ENCODE results near the gene PI4KA. TPM values are rescaled to one million over a fixed set of nuclear protein-coding genes. Genes with fewer than 3 reads are reported as not detected.
"Not testable (repeated sequence)": the region's sequence is repeated elsewhere in the genome, so short reads cannot be mapped to it uniquely, and the experiment has no call there.

PI4KA gene
- total RNA-seq, 1 donor from 2014 or later: 20.4 TPM

GRCh38 chr22:20677684-20678242 lies 180.8 kb downstream of the PI4KA start:
- Histone ChIP-seq H3K27ac (ENCODE audit: low read depth, low read length) (no peak overlapping the region), H3K4me3 (ENCODE audit: low read length in 3 of 3) (no peak overlapping the region), H3K9ac (ENCODE audit: low read depth in 1 of 3, low read length in 3 of 3) (no peak overlapping the region), H3K4me1 (ENCODE audit: control insufficient read depth in 3 of 3, insufficient read depth in 3 of 3, low read length in 3 of 3) (no peaks in the 10 kb centered on the region), H3K27me3 (ENCODE audit: control insufficient read depth in 3 of 3, insufficient read depth in 3 of 3, low read length in 3 of 3) (no peaks in the 10 kb centered on the region), H3K9me3 (ENCODE audit: control insufficient read depth in 3 of 3, low read length in 3 of 3) (no peaks in the 10 kb centered on the region), H3K36me3 (ENCODE audit: control insufficient read depth in 3 of 3, insufficient read depth in 3 of 3, low read length in 3 of 3) (no peaks in the 10 kb centered on the region)

- H3K36me3 ChIP-seq (ENCODE audit: control insufficient read depth in 3 of 3, insufficient read depth in 3 of 3, low read length in 3 of 3); H3K27ac ChIP-seq (ENCODE audit: low read depth, low read length); H3K27me3 ChIP-seq (ENCODE audit: control insufficient read depth in 3 of 3, insufficient read depth in 3 of 3, low read length in 3 of 3); H3K4me3 ChIP-seq (ENCODE audit: low read length in 3 of 3); H3K9ac ChIP-seq (ENCODE audit: low read depth in 1 of 3, low read length in 3 of 3); H3K9me3 ChIP-seq (ENCODE audit: control insufficient read depth in 3 of 3, low read length in 3 of 3); H3K4me1 ChIP-seq (ENCODE audit: control insufficient read depth in 3 of 3, insufficient read depth in 3 of 3, low read length in 3 of 3): not testable (repeated sequence)
These were observed 183.0 kb downstream of the PI4KA start for GRCh38 chr22:20675613-20676012.

GRCh38 chr22:20674998-20675397 lies 183.6 kb downstream of the PI4KA start:
- Histone ChIP-seq H3K36me3 (ENCODE audit: control insufficient read depth in 3 of 3, insufficient read depth in 3 of 3, low read length in 3 of 3) (no peaks in the 10 kb centered on the region), H3K9me3 (ENCODE audit: control insufficient read depth in 3 of 3, low read length in 3 of 3) (no peaks in the 10 kb centered on the region), H3K4me3 (ENCODE audit: low read length in 3 of 3) (no peak overlapping the region), H3K9ac (ENCODE audit: low read depth in 1 of 3, low read length in 3 of 3) (no peak overlapping the region), H3K27ac (ENCODE audit: low read depth, low read length) (no peak overlapping the region), H3K27me3 (ENCODE audit: control insufficient read depth in 3 of 3, insufficient read depth in 3 of 3, low read length in 3 of 3) (peaks cover 5 to 12% (median 8%) of the 10 kb centered on the region in 3 donors), H3K4me1 (ENCODE audit: control insufficient read depth in 3 of 3, insufficient read depth in 3 of 3, low read length in 3 of 3) (no peaks in the 10 kb centered on the region)

GRCh38 chr22:20673295-20674195 lies 185.1 kb downstream of the PI4KA start:
- no peak overlapping the region for H3K4me3 ChIP-seq (ENCODE audit: low read length in 3 of 3)
- H3K4me1 ChIP-seq (ENCODE audit: control insufficient read depth in 3 of 3, insufficient read depth in 3 of 3, low read length in 3 of 3): no peaks in the 10 kb centered on the region
- H3K27ac ChIP-seq (ENCODE audit: low read depth, low read length): no peak overlapping the region
- no peak overlapping the region for H3K9ac ChIP-seq (ENCODE audit: low read depth in 1 of 3, low read length in 3 of 3)
- peaks cover 5 to 13% (median 8%) of the 10 kb centered on the region in 3 donors for H3K27me3 ChIP-seq (ENCODE audit: control insufficient read depth in 3 of 3, insufficient read depth in 3 of 3, low read length in 3 of 3)
- no peaks in the 10 kb centered on the region for H3K36me3 ChIP-seq (ENCODE audit: control insufficient read depth in 3 of 3, insufficient read depth in 3 of 3, low read length in 3 of 3)
- no peaks in the 10 kb centered on the region for H3K9me3 ChIP-seq (ENCODE audit: control insufficient read depth in 3 of 3, low read length in 3 of 3)

- H3K9ac ChIP-seq (ENCODE audit: low read depth in 1 of 3, low read length in 3 of 3): no peak overlapping the region
- H3K27me3 ChIP-seq (ENCODE audit: control insufficient read depth in 3 of 3, insufficient read depth in 3 of 3, low read length in 3 of 3): peaks cover 5 to 15% (median 8%) of the 10 kb centered on the region in 3 donors
- H3K9me3 ChIP-seq (ENCODE audit: control insufficient read depth in 3 of 3, low read length in 3 of 3): no peaks in the 10 kb centered on the region
- no peak overlapping the region for H3K4me3 ChIP-seq (ENCODE audit: low read length in 3 of 3)
- no peaks in the 10 kb centered on the region for H3K4me1 ChIP-seq (ENCODE audit: control insufficient read depth in 3 of 3, insufficient read depth in 3 of 3, low read length in 3 of 3)
- H3K27ac ChIP-seq (ENCODE audit: low read depth, low read length): no peak overlapping the region
- H3K36me3 ChIP-seq (ENCODE audit: control insufficient read depth in 3 of 3, insufficient read depth in 3 of 3, low read length in 3 of 3): no peaks in the 10 kb centered on the region
These were observed 185.9 kb downstream of the PI4KA start for GRCh38 chr22:20672732-20673131.

- Histone ChIP-seq H3K27ac (ENCODE audit: low read depth, low read length) (no peak overlapping the region), H3K4me3 (ENCODE audit: low read length in 3 of 3) (no peak overlapping the region), H3K27me3 (ENCODE audit: control insufficient read depth in 3 of 3, insufficient read depth in 3 of 3, low read length in 3 of 3) (peaks cover 5 to 15% (median 8%) of the 10 kb centered on the region in 3 donors), H3K36me3 (ENCODE audit: control insufficient read depth in 3 of 3, insufficient read depth in 3 of 3, low read length in 3 of 3) (no peaks in the 10 kb centered on the region), H3K4me1 (ENCODE audit: control insufficient read depth in 3 of 3, insufficient read depth in 3 of 3, low read length in 3 of 3) (no peaks in the 10 kb centered on the region), H3K9ac (ENCODE audit: low read depth in 1 of 3, low read length in 3 of 3) (no peak overlapping the region), H3K9me3 (ENCODE audit: control insufficient read depth in 3 of 3, low read length in 3 of 3) (no peaks in the 10 kb centered on the region)
These were observed 186.6 kb downstream of the PI4KA start for GRCh38 chr22:20672082-20672424.

GRCh38 chr22:20671409-20672081 lies 187.1 kb downstream of the PI4KA start:
- H3K27me3 ChIP-seq (ENCODE audit: control insufficient read depth in 3 of 3, insufficient read depth in 3 of 3, low read length in 3 of 3): peaks cover 5 to 15% (median 8%) of the 10 kb centered on the region in 3 donors

GRCh38 chr22:20670457-20671261 lies 188.0 kb downstream of the PI4KA start:
- H3K27ac ChIP-seq (ENCODE audit: low read depth, low read length); H3K4me3 ChIP-seq (ENCODE audit: low read length in 3 of 3); H3K4me1 ChIP-seq (ENCODE audit: control insufficient read depth in 3 of 3, insufficient read depth in 3 of 3, low read length in 3 of 3); H3K36me3 ChIP-seq (ENCODE audit: control insufficient read depth in 3 of 3, insufficient read depth in 3 of 3, low read length in 3 of 3); H3K9ac ChIP-seq (ENCODE audit: low read depth in 1 of 3, low read length in 3 of 3); H3K9me3 ChIP-seq (ENCODE audit: control insufficient read depth in 3 of 3, low read length in 3 of 3): not testable (repeated sequence)
- peaks cover 5 to 15% (median 8%) of the 10 kb centered on the region in 3 donors for H3K27me3 ChIP-seq (ENCODE audit: control insufficient read depth in 3 of 3, insufficient read depth in 3 of 3, low read length in 3 of 3)

More at GRCh38 chr22:20671409-20672081, 187.1 kb downstream of the PI4KA start:
- H3K9me3 ChIP-seq (ENCODE audit: control insufficient read depth in 3 of 3, low read length in 3 of 3): no peaks in the 10 kb centered on the region
- H3K4me3 ChIP-seq (ENCODE audit: low read length in 3 of 3): no peak overlapping the region
- no peaks in the 10 kb centered on the region for H3K4me1 ChIP-seq (ENCODE audit: control insufficient read depth in 3 of 3, insufficient read depth in 3 of 3, low read length in 3 of 3)
- no peak overlapping the region for H3K9ac ChIP-seq (ENCODE audit: low read depth in 1 of 3, low read length in 3 of 3)
- no peaks in the 10 kb centered on the region for H3K36me3 ChIP-seq (ENCODE audit: control insufficient read depth in 3 of 3, insufficient read depth in 3 of 3, low read length in 3 of 3)
- no peak overlapping the region for H3K27ac ChIP-seq (ENCODE audit: low read depth, low read length)

- H3K4me1 ChIP-seq (ENCODE audit: control insufficient read depth in 3 of 3, insufficient read depth in 3 of 3, low read length in 3 of 3); H3K4me3 ChIP-seq (ENCODE audit: low read length in 3 of 3); H3K36me3 ChIP-seq (ENCODE audit: control insufficient read depth in 3 of 3, insufficient read depth in 3 of 3, low read length in 3 of 3); H3K9ac ChIP-seq (ENCODE audit: low read depth in 1 of 3, low read length in 3 of 3); H3K9me3 ChIP-seq (ENCODE audit: control insufficient read depth in 3 of 3, low read length in 3 of 3); H3K27ac ChIP-seq (ENCODE audit: low read depth, low read length): not testable (repeated sequence)
- H3K27me3 ChIP-seq (ENCODE audit: control insufficient read depth in 3 of 3, insufficient read depth in 3 of 3, low read length in 3 of 3): peaks cover 5 to 15% (median 8%) of the 10 kb centered on the region in 3 donors
These were observed 188.7 kb downstream of the PI4KA start for GRCh38 chr22:20669884-20670283.

Measured in skeletal muscle tissue (tissue), 4 donors.